GM18867 (cell line): ENCODE measurements around the gene SEPHS1.
"Not testable (repeated sequence)": the region's sequence is repeated elsewhere in the genome, so short reads cannot be mapped to it uniquely, and the experiment has no call there.

ENCODE experiments used
- ATAC-seq: cut with Tn5 transposase; IDR thresholded peaks from one replicate; pipeline ENCODE4 v1.9.1; 2021; ENCODE audit warnings: mild to moderate bottlenecking, moderate library complexity; ENCODE audit not compliant: unreplicated experiment

SEPHS1 gene

DNA sequence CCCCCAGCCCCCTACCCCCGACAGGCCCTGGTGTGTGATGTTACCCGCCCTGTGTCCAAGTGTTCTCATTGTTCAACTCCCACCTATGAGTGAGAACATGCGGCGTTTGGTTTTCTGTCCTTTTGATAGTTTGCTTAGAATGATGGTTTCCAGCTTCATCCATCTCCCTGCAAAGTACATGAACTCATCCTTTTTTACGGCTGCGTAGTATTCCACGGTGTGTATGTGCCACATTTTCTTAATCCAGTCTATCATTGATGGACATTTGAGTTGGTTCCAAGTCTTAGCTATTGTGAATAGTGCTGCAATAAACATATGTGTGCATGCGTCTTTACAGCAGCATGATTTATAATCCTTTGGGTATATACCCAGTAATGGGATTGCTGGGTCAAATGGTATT, 17.1 kb downstream of the SEPHS1 start:
- ATAC-seq, result not testable (repeated sequence)

DNA sequence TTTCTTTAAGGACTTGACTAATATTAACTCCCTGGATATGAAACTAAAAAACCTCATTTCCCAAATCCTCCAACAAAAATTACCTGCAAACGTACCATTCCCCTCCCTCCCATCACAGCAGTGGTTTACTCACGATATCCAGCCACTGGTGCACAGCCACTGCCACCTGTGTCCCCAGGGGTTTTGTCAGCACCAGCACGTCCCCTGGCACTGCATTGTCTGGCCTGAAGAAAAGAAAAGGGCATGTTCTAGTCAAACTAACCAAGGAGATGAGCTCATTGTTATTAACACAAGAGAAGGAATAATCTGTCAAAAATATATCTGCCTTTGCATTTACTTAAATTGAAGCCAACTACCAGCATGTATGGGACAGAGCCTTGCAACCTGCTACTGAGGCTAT, 18.5 kb downstream of the SEPHS1 start:
- no peak for ATAC-seq

DNA sequence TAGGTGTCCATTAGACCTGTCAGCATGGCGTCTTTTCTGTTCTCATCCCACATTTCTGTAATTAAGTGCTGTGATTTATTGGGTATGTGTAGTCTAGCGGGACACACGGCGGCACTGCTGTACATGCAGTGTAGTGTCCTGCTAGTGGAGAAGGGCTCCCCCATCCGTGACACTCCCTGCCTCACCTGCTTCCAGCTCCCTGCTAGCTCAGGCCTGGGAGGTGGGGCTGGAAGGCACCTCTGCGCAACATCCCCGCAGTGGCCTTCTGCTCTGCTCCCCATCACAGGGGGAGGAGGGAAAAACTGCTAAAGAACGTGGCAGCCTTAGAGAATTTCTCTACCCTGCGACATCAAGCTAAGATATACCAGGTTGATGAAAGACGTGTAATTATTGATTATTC, 19.5 kb downstream of the SEPHS1 start:
- ATAC-seq, result no peak

DNA sequence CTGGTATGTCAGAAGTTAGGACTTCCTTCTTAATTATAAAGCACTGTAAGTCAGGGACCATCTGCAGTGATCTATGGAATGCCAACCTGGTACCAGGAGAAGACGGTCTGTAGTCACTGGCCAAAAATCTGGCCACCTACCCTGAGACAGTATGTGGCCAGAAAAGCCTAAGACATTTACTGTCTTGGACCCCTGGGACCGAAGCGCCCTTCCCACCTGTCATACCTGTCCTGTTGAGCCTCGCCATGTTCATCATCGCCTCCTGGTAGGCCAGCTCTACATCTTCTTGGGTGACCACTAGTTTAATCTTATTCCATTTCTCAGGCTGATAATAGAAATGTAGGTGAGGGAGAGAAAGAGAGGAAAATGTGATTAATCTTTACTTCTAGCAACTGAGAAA, 20.0 kb downstream of the SEPHS1 start:
- ATAC-seq, result no peak

DNA sequence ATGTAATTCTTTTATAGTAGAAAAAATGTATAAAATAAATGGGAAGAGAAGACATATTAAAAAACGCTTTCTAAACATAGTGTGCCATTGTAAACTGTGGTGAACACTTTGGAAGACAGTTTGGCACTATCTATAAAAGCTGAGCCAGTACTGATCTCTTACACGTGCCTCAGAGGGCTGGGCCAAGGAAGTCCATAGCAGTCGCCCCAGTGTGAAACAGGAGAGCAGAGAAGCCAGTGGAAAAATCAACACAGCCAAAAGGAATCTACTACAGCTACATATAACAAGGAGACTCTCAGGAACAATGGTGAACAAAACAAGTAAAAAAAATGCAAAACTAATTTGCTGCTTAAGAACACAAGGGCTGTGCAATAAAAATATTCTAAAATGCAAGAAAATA, 20.6 kb downstream of the SEPHS1 start:
- no peak for ATAC-seq

DNA sequence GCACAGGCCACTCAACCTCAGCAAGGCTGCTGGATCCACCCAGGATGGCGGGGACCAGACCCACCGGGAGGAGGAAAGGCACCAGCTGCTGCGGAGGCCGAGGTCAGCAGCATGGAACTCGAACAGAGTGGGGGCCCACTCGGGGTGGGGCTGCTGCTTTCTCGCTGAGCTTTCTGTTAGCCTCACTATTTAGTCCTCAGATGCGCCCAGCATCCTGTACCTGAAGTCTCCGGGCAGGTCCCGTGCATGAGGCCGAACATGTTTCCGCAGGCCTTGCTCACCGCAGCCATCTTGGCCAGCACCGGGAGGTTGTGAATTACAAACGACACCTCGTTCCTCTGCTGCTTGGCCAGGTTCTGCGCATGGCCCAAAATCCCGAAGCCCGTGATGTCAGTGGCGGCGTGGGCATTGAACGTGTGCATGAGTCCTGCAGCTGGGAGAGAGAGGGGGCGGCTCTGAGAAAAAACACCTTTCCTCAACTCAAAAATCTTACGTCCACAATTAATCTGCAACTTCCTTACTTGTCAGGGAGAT, 25.4 kb downstream of the SEPHS1 start:
- ATAC-seq, result no peak

DNA sequence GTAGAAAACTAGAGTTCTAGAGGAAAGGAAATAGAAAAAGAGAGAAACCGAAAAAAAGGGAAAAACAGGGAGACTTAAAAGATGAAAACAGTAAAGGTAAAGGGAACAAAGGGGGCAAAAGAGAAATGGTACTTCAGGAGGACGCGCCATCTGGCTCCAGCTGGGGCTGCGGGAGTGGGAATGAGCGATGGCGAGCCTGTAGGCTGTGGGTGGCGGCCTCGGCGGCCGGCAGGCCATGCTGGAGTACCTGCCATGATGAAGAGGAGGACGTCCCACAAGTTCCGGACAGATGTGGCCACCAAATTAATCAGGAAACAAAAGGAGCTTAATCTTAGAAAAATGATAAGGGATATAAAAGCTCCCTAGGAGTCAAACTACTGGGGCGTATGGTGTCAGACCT, 26.5 kb downstream of the SEPHS1 start:
- ATAC-seq, result no peak

DNA sequence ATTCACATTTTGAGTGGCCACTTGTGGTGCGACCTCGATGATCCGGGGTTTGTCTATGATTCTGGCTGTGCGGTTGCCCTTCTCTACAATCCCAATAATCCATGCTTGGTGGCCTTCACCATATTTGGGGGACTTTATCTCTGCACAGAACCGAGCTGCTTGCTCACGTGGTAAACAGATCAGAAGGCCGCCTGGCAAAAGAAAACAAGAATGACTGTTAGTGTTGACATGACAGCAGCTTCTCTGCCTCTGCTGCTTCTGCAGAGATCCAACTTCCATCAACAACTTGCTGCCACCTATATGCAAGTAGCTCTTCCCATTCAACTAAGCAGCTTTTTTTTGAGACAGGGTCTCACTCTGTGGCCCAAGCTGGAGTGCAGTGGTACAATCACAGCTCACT, 28.9 kb downstream of the SEPHS1 start:
- ATAC-seq, result no peak

DNA sequence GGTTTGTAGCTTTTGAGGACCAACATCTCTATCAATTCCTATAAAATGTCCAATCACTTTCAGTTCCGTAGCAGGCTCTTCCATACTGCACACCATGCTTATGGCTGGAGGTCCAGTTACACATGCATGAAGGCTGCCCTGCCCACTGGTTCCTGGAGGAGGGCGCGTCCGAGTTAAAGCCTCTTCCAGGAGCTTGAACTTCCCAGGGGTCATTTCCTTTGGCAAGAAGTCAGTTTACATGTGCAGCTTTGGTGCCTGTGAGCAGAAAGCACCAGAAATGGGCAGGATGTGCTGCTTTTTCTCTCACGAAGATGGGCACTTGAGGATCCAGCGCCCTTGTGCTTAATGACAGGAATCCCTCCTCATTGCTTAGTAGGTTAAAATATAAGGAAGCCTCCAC, 30.6 kb downstream of the SEPHS1 start:
- ATAC-seq, result no peak

DNA sequence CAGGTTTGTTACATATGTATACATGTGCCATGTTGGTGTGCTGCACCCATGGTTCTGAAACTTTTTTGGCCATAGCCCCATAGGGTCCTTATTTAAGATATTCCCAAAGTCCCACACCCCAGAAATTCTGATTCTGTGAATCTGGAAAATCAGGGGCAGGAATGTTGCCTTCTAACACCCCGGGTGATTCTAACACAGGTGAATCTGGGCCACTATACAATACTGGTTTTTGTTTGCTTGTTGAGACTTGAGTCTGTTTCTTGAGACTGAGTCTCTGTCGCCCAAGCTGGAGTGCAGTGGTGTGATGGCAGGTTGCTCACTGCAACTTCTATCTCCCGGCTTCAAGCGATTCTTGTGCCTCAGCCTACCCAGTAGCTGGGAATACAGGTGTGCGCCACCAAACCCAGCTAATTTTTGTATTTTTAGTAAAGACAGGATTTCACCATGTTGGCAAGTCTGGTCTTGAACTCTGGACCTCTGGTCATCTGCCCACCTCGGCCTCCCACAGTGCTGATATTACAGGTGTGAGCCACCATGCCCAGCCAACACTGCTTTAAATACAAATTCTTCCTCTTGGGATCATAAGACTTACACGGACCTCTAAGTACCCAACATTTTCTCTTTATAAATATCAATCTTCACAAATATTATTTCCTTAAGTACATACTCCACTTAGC, 31.3 kb downstream of the SEPHS1 start:
- no peak for ATAC-seq

DNA sequence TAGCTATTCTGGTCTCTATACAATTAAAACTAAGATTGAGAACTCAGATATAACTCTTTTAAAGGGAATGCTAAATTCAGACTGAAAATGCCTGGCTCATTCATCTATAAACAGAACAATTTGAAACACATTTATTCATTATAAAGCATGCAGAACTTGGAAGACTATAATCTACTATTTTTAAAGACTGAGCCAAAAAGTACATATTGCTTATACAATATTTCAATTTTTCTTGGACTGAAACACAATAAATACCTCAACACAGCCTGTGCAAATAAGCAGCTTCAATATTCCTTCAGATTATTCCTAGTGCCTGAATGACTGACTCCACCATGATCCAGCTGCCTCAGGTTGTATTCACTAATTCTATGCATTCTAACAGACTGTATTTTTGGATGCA, 32.7 kb downstream of the SEPHS1 start:
- no peak for ATAC-seq

DNA sequence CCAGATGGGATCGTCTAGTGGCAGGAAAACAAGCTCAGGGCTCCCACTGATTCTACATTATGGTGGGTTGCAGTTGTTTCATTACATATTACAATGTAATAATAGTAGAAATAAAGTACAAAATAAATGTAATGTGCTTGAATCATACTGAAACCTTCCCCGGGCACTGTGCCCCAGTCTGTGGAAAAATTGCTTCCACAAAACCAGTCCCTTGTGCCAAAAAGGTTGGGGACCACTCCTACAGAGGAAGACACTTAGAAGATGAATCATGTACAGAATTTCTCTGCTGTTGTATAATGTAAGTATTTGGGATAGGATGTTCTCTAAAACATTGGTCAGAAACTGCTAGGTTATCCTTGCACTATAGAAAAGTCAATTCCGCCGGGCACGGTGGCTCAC, 36.9 kb downstream of the SEPHS1 start:
- no peak for ATAC-seq

DNA sequence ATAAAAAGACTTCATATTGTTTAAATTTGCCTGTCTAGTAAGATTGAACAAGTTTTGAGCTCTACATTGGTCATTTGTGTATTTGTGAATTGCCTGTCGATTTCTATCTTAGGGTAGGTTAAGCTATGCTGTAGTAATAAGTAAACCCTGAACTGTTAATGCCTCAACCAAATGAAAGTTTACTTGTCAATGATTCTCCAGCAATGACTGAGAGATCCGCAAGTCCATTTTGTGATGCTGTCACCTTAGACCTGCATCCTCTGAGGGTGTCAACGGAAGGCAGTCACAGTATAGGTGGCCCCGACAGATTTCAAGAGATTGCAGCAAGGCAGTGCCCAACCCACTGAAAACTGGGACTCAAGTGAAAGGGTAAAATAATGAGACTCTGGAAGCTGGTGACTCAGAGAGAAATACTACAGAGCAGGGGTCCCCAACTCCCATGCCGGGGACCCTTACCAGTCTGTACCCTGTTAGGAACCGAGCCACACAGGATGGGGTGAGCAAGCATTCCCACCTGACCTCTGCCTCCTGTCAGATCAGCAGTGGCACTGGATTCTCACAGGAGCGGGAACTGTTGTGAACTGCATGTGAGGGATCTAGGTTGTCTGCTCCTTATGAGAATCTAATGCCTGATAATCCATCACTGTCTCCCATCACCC, 37.4 kb downstream of the SEPHS1 start:
- peak; percentile 62 for ATAC-seq

DNA sequence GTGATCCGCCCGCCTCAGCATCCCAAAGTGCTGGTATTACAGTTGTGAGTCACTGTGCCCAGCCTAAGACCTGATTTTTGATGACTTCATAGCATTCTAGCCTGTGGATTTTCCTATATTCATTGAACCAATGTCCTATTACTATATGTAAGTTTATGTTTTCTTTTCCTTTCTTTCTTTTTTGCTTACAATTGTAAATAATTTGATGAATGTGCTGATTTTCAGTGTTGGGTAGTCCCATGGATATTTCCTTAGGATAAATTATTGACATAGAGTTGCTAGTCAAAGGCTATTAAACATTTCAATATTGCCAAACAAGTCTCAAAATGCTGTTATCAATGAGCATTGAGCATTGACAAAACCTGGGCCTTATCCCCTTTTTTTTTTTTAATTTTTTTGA, 38.3 kb downstream of the SEPHS1 start:
- ATAC-seq, result no peak

DNA sequence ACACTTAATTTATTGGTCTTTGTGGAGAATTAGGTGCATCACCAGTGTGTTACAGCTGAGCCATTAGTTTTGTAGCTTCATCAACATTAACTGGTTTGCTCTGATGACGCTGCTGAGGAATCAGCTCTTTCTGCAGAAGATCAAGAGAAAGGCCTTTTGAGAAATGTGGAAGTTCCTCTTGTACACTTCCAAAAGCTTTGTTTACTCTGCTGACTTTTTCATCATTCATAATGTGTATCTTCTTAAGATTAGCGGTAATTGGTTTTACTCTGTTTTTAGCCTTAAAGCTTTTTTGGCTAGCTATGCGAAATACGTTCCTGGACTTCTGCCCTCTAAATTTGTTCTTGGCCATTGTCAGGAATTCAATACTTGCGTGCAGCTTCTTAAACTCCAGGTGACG, 40.0 kb downstream of the SEPHS1 start:
- no peak for ATAC-seq

DNA sequence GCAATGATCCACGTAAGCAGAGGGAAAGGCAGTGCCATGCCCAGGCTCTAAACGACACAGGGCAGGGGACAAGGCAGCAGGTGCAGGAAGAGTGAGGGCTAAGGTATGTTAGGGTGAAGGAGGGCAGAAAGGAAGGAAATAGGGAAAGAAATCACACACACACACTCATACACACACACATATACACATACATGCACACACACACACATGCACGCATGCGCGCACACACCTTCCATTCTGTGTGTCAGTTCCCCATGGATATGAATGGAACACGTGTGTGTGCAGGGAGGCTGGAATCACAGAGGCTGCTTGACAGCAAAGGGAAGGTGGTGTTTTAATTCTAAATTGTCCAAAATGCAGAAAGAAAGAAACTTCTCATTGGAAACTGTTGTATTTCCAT, 42.0 kb downstream of the SEPHS1 start:
- no peak for ATAC-seq

DNA sequence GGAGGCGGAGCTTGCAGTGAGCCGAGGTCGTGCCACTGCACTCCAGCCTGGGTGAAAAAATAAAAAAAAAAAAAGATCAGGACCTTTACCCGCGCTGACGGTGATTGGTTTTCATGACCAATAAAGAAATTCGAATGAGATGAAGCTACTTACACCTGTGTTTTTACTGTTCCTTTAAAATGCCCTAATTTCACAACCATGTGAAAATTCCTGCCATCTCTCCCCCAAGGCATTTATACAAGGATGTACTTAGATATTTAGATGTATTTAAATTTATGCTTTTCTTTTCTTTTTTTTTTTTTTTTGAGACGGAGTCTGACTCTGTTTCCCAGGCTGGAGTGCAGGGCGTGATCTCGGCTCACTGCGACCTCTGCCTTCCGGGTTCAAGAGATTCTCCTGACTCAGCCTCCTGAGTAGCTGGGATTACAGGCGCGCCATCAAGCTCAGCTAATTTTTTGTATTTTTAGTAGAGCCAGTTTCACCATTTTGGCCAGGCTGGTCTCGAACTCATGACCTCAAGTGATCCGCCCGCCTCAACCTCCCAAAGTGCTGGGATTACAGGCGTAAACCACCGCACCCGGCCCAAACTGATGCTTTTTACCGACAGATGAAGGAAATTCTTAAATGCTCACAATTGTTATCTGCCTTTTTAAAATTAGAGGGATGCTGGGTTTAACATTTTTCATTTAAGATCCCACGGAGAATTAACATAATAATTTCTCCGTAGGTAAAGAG, 45.1 kb downstream of the SEPHS1 start:
- no peak for ATAC-seq

DNA sequence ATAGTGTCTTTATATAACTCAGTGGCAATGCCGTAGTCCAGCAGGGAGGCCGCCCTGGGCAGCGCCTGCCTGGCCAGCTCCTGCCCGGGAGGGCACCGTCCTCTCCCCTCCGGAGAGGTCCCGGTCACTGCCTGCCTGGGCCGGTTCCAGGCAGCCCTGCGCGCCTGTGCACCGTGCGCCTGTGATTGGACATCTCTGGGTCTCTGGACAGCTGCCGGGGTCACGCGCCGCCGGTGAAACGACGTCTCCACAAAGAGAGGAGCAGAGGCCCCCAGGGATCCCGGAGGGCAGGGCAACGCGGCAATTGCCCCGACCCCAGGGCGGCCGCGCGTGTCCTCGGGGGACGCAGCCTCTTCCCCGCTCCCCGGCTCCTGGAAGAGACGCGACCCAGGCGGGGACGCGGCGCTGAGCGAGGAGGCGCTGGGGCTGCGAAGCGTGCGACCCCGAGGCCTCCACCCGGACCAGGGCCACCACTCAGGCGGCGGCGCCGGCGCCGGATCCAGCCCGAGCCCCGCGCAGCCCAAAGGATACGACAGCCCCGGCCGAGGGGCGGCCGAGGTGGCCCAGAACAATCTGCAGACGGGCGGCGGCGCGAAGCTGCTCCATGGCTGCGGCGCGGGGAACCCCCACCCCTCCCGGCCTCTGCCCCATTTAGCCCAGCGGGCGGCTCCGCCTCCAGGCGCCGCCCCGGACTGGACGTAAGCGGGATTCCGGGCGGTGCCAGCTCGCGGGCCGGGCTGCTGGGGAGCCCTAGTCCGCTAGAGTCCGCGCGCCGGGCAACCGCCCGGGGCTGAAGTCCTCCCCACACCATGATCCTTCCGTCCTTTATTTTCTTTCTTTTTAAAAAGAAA, 48.4 kb downstream of the SEPHS1 start, which contains the start of gene PHYH:
TSS of gene PHYH (minus strand) at position 628 of the 851 bp plus-strand sequence. CDS start at position 606, 22 bp downstream.
- ATAC-seq, result peak; percentile 72

DNA sequence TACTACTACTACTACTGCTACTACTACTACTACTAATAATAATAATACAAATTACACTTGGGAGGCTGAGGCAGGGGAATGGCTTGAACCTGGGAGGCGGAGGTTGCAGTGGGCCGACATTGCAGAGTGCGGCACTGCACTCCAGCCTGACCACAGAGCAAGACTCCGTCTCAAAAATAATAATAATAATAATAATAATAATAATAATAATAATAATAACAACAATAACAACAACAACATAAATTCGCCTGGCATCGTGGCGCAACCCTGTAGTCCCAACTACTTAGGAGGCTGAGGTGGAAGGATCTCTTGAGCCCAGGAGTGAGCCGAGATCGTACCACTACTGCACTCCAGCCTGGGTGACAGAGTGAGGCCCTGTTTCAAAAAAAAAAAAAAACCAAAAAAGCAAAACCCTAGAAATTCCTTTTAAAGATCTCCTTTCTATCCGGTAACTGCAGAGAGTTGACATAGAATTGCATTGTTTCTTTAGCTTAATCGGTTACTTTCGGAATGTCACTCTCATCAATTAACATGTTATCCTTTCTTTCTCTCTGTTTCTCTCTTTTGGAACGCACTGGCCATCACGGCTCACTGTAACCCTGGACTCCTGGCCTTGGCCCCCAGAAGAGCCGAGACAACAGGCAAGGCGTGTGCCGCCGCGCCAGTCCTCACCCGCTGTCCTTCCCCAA, 49.2 kb downstream of the SEPHS1 start:
- no peak for ATAC-seq

DNA sequence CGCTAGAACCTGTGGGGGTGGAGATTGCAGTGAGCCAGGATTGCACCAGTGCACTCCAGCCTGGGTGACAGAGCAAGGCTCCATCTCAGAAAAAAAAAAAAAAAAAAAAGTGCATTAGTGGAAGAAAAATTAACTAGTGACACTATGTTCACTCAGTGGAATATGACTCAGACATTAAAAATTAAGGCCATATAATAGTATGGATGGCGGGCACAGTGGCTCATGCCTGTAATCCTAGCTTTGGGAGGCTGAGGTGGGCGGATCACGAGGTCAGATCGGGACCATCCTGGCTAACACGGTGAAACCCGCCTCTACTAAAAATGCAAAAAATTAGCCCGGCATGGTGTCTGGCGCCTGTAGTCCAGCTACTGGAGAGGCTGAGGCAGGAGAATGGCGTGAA, 51.6 kb downstream of the SEPHS1 start:
- no peak for ATAC-seq
